ENCODE data around the gene FAM204A. TPM values are rescaled to one million over a fixed set of nuclear protein-coding genes. Genes with fewer than 3 reads are reported as not detected.

The FAM204A gene
- polyA plus RNA-seq (2011; rRNA removed): 34.8 and 42.8 TPM in 2 replicates
- 31.6 and 34.1 TPM in 2 replicates for polyA minus RNA-seq (2011; rRNA and poly(A)+ RNA removed)

DNA sequence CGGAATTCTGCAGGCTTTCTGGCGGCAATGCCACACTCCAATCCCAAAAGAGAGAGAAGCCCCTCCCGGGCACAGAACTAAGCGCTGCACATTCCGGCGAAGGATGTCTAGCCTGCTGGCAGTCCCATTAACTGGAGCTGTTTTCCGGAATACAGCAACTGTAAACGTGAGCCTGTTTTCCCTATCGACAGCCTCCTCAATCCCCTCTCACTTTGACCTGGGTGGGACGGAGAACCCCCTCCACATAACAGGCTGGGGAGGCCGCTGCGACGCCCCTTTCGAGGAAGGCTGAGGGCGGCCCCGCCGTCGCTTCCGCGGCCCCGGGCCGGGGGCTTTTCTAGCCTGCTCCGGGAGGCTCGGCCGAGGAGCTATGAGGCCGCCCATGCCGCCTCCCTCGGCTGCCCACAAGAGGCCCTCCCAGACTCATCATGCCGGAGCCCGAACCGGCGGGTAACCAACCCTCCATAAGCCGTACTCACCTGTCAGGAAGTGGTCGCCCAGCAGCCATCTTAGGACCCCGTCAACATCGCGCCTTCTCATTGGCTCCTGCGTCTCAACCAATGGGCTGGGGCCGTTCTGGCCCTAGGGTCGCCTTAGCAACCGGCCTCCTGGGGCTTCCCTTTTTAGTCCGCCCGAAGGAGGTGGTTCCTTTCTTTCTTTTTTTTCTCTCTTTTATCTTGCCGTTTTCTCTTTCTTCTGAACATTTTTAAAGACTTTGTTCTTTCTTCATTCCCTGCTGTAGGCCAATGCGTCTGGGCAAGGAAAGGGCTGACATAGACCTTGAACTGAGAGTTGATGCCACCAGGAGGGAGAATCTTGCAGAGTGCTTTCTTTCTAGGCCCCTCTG lies at the start of gene FAM204A:
FAM204A (minus strand) TSS at position 534 of the 847 bp plus-strand sequence. CDS start 5,909 bp downstream, outside the sequence.
- ChIA-PET POLR2A (interaction anchor here (0.6 kb wide), 1 partner anchor 70 kb away, joined by 3 read pairs; no protein-coding TSS in a partner anchor), CTCF (no interaction called here)

DNA sequence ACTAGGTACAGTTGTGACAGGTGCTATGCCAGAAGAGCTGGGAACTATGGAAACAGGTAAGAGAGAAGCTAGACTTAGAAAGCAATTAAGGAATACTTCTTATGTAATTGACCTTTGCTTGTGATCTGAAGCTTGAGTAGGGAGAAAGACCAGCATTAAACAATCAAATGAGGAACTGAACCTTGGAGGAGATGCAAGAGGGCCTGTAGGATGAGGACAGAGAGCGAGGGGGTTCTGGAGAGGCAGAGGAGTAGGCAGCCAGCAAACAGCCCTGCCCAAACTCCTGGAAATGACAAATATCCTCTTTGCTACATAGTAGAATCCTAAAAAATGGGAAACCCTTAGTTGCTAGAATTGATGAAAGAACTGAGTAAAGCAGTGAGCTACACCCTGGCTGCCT lies 41.6 kb upstream of the FAM204A start:
- no peak overlapping the region for H3K27ac ChIP-seq (ENCODE audit: low read depth, low read length)
- DNase-seq (ENCODE audit: low read depth, low spot score): no peak
- no peaks in the 10 kb centered on the region for H3K27me3 ChIP-seq (ENCODE audit: control insufficient read depth, insufficient read depth, low read length)
- CTCF ChIA-PET: no interaction called here
- H3K9me3 ChIP-seq (ENCODE audit: control insufficient read depth, insufficient read depth, low read length): no peaks in the 10 kb centered on the region
- POLR2A ChIA-PET: no interaction called here
- TF ChIP-seq CTCF (IDR thresholded peaks at IDR 0.05; ENCODE audit: low read depth, low read length): no peak
- no peak overlapping the region for H3K4me3 ChIP-seq (ENCODE audit: low read depth, low read length)

More for the DNA sequence above, at the start of gene FAM204A:
- TF ChIP-seq CTCF (IDR thresholded peaks at IDR 0.05; ENCODE audit: low read depth, low read length): no peak
- Histone ChIP-seq H3K27ac (ENCODE audit: low read depth, low read length) (no peak within 1 kb of the TSS), H3K4me3 (ENCODE audit: low read depth, low read length) (peak within 1 kb of the TSS; percentile 92), H3K27me3 (ENCODE audit: control insufficient read depth, insufficient read depth, low read length) (no peaks in the 10 kb centered on the region), H3K9me3 (ENCODE audit: control insufficient read depth, insufficient read depth, low read length) (no peaks in the 10 kb centered on the region; the same call in 1 of the 2 replicates)
- peak; percentile 80 for DNase-seq (ENCODE audit: low read depth, low spot score)

GRCh38 chr10:118383063-118383689 lies 41.1 kb upstream of the FAM204A start:
- Histone ChIP-seq H3K27me3 (ENCODE audit: control insufficient read depth, insufficient read depth, low read length) (no peaks in the 10 kb centered on the region), H3K27ac (ENCODE audit: low read depth, low read length) (no peak overlapping the region), H3K9me3 (ENCODE audit: control insufficient read depth, insufficient read depth, low read length) (no peaks in the 10 kb centered on the region), H3K4me3 (ENCODE audit: low read depth, low read length) (no peak overlapping the region)
- ChIA-PET POLR2A (no interaction called here), CTCF (no interaction called here)
- no peak for TF ChIP-seq CTCF (IDR thresholded peaks at IDR 0.05; ENCODE audit: low read depth, low read length)
- no peak for DNase-seq (ENCODE audit: low read depth, low spot score)

- H3K4me3 ChIP-seq (ENCODE audit: low read depth, low read length): no peak overlapping the region
- DNase-seq (ENCODE audit: low read depth, low spot score): no peak
- H3K27me3 ChIP-seq (ENCODE audit: control insufficient read depth, insufficient read depth, low read length): no peaks in the 10 kb centered on the region
- ChIA-PET CTCF (interaction anchor here (1.1 kb wide), 1 partner anchor 85 kb away, joined by 4 read pairs; no protein-coding TSS in a partner anchor), POLR2A (no interaction called here)
- H3K27ac ChIP-seq (ENCODE audit: low read depth, low read length): no peak overlapping the region
- no peaks in the 10 kb centered on the region for H3K9me3 ChIP-seq (ENCODE audit: control insufficient read depth, insufficient read depth, low read length)
- no peak for TF ChIP-seq CTCF (IDR thresholded peaks at IDR 0.05; ENCODE audit: low read depth, low read length)
These were observed 32.3 kb upstream of the FAM204A start for GRCh38 chr10:118374404-118374803.

DNA sequence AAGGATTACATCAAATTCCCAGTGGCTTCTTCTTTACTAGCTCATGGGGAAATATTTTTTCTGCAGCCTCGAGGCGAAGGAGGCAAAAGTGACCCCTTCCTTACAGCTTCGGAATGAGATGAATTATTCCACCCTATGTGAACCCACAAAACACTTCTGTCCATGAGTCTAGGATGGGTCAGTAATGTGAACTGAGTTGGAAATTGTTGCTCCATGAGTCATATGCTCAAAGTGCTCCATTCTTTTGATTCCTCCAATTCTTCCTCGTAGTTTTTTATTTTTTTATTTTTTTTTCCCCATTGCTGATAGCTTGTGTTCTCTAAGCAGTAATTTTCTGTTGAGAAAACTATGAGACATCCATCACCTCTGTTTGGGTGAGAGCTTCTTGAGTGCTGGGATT lies 31.7 kb upstream of the FAM204A start:
- TF ChIP-seq CTCF (IDR thresholded peaks at IDR 0.05; ENCODE audit: low read depth, low read length): no peak
- H3K27me3 ChIP-seq (ENCODE audit: control insufficient read depth, insufficient read depth, low read length): no peaks in the 10 kb centered on the region
- ChIA-PET CTCF (interaction anchor here (1.1 kb wide), 1 partner anchor 85 kb away, joined by 4 read pairs; no protein-coding TSS in a partner anchor), POLR2A (no interaction called here)
- no peak overlapping the region for H3K4me3 ChIP-seq (ENCODE audit: low read depth, low read length)
- DNase-seq (ENCODE audit: low read depth, low spot score): peak; percentile 8
- H3K9me3 ChIP-seq (ENCODE audit: control insufficient read depth, insufficient read depth, low read length): no peaks in the 10 kb centered on the region
- no peak overlapping the region for H3K27ac ChIP-seq (ENCODE audit: low read depth, low read length)

Measured in AG04450 (cell line).